GM18873 (cell line): ENCODE results near the gene STX8.
"Not testable (repeated sequence)": the region's sequence is repeated elsewhere in the genome, so short reads cannot be mapped to it uniquely, and the experiment has no call there.

ENCODE experiments used
- ATAC-seq: cut with Tn5 transposase; IDR thresholded peaks from one replicate; pipeline ENCODE4 v1.9.1; 2021; ENCODE audit warnings: mild to moderate bottlenecking, moderate library complexity, moderate number of reproducible peaks; ENCODE audit not compliant: unreplicated experiment, low FRiP score

STX8 gene

DNA sequence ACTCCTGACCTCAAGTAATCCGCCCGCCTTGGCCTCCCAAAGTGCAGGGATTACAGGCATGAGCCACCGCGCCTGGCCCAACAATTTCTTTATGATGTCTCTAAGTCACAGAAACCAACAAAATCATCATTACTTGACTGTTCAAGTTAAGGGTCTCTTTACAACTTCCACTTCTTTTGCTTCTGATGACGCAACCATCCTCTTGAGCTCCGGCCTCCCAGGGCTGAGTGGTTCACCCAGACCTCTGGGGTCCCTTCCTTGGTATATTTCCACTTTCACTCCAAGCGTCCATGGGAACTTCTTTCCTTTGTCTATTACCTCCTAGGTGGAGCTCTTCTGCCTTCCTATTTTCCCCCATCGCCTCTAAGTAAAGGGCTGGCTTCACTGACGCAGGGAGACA, 300.6 kb downstream of the STX8 start:
- no peak for ATAC-seq

DNA sequence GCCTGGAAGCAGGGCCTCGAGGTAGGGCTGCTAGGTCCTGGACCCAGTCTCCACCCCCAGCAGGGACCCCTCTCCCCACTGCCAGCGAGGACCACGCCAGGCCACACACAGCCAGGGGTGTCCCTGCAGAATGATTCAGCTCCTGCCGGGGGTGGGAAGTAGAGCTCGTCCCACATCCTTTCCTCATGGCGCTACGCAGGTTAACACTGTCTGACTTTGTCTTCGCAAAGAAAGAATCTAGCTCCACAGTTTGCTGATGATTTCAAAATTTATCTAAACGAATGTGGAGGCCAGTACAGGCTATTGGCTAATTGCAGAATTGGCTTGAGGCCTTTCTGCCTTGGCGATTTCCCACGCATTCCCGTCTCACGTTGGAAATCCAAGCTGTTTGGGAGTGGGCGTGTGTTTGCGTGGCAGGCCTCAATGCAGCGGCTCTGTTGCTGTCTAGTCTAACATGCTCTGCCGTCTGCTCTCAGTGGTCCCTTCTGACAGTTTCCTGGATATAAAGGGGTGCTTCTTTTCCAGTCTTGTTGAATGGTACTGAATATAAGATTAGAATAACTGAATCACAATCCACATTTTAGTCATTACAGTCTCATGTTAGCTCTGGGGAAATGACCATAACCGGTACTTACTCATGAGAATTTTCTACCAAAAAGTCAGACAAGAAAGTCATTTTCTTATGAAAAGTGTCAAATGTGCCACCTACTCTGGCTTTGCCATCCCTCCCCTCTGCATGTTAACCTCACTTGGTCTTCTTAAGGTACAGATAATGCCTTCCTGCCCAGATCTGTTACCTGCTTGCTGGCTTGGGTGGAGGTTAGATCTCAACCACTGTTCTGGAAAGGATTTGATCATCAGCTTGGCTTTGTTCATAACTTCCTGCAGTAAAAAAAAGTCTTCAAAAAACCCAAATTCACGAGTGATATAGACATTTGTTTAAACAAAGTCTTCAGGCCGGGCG, 301.9 kb downstream of the STX8 start:
- ATAC-seq = no peak

DNA sequence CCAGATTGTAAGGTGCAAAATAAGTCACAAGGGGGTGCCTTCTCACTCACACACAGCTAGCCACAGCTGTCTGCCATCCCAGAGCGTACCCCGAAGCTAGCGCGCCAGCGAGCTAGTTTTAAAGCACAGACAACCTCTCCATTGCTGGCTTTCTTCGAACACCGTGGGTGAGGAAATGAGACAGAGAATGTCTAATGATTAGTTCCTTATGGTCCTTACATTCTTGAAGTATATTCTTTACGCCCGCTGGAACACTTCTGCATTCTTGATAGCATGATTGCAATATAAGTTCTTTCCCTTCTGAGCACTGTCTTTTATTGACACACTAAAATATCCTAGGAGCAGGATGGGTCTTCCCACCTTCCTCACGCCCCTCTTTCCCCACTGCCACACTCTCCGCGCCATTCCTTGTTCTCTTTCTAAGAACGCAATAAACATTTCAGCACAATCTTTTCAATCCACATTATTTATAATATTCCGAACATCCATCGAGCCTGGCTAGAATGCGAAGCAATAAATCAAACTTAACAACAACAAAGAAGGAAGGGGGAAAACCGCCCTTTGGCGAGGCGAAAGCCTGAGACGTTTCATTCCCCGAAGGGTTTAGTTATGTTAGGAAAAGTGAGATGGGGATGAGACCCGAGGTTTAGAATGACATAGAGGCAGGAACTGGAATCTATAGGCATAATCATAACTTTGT, 303.0 kb downstream of the STX8 start:
- ATAC-seq = no peak

DNA sequence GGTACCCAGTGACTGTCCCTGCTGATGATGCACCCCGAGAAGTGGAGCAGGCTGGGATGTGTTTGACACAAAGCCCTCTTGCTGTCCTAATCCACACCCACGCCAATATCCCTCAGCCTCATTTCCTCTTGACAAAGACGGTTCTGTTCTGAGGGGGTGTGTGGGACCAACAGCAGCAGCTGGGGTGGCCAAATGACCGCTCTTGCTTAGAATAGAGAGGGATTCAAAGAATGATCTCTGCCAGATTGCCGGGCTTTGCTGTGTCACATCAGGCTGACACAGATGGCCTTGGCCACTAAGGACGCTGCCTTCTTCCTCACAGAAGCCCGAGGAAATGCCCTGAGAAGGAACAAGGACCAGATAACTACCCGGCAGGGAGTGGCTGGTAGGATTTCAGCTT, 303.6 kb downstream of the STX8 start:
- ATAC-seq = no peak

DNA sequence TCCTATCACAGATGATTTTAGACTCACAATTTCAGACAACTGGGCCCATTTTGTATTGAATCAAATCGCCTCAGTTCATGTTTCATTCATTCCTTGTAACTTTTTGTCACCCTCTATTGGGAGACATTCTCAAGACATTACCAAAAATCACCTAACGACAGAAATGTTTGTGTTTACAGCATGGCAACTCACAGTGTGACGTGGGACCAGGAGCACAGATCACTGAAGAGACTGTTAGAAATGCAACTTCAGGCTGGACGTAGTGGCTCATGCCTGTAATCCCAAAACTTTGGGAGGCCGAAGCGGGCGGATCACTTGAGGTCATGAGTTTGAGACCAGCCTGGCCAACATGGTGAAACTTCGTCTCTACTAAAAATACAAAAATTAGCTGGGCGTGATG, 304.7 kb downstream of the STX8 start:
- no peak for ATAC-seq

DNA sequence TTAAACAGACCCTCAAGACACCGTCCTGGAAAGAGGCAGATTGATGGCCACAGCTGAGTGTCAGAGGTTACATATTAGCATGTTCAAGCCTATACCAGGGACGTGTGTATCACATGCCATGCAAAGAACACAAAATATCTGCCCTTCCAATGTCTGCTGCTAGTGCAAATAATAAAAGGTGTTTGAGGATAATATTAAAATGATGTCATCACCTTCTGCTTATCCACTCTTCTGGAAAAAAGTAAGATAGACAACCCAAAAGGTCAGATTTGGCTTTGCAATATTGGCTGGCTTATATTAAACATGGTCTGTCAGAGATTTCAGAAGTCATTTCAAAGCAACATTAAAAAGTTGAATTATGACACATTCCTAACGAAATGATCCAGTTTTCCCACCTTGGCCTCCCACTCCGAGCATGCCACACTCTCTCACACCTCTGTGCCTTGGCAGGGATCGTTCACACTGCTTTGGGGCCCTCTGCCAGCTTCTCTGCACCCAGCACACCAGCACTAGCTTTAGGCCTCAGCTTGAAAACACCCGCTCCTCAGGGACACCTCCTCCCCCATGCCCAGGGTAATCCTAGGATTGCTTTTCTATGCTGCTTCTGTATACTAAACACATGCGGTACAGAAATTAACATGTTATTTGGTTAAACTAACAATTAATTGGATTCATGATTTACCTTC, 306.1 kb downstream of the STX8 start:
- ATAC-seq = no peak

DNA sequence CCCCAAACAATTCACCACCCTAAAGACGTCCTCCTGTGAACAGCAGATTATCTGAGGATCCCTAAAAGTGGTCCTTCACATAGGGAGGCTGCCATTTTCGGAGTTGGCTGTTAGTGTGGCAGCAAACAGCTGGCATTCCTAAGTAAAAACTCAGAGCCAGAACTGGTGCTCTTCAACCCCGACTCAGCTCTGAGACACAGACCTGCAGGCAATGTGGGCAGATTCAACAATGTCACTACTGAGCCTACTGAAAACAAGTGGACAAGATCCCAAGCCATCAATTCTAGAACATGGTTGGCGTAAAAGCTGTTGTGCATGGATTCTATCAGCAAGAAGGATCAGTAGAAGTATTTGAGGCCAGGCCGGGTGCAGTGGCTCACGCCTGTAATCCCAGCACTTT, 307.1 kb downstream of the STX8 start:
- ATAC-seq = no peak

DNA sequence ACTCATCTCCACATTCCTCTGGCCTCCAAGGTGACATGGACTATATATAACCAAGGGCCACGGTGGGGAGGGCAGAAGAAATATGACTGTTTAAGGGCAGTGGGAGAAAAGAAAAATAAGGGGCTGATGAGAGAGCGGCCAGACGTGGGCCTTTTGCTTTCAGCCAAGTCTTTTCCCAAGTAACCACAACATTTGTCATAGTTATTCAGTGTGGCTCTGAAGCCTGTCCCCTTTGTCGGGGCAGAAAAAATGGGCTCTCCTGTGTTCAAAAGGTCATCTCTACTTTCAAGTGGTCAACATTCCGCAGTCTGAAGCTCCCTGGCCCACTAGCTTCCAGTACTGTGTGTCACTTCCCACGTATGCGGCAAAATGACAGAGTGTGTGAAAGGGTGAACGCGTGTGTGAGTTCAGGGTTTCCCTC, 308.9 kb downstream of the STX8 start:
- ATAC-seq = no peak

DNA sequence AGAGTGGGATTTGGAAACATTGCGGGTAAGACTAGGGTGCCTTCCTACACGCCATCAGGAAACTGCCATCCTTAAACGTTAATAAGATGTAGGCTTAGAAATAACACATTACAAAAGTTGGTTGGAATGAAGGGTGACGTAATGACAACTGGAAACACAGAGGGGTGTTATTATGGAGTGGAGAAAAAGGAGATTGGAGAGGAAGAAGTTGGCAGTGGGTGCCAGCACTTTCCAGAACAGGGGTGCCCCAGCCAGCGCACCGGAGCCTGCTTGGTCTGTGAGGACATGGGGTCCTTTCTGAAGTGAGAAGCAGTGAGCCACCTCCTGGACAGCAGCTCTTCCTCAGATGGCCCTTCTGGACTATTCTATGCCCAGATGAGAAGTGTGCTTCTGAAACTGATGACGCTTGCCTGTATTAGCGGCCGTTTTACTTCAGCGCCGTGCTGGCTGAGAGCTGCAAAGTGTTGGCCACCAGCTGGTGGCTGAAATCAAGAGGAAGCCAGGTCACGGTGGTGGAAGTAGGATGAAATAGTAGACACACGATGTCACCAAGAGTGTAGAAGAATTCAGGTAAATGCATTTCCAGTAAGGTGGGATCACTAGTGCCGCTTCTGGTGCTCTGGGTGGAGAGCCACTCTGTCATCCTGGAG, 309.5 kb downstream of the STX8 start:
- no peak for ATAC-seq

DNA sequence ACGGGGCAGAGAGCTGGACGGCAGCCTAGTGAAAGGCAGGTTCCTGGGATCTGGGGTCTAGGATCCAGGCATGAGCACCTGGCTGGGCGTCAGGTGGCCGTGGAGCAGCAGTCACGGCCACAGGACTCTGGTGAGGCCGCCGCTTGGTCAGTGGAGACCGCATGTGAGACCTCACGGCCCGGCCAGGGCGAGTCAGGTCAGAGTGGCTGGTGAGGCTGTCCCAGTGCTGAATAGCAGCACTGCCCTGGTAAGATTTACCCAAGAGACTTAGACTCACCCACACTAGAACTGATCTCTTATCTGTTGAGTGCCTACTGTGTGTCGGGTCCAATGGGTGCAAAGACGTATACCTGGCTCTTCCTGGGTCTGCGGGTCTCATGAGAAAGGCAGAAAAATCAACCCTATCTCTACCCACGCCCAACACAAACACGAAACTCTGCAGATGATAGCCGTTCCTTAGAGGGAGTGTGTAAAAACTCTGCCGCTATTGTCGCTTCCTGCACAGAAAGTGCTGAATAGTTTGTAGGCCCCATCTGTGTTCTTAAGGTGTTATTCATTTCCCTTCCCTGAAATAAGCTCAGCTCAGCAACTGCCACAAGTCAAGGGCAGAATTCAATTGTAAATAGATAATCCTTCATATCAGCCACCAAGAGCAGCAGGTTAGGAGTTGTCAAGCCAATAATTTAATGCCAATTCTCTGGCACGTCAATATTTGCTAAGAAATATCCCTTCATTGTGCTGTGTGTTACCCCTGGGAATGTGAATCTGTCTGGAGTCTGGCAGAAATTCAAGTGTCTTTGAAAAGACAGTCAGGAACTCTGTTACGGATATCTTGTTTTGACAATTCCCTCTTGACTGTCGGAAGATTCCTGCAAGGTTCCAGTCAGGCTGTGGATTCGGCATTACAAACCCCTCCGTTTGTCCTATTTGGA, 314.3 kb downstream of the STX8 start:
- ATAC-seq = no peak

DNA sequence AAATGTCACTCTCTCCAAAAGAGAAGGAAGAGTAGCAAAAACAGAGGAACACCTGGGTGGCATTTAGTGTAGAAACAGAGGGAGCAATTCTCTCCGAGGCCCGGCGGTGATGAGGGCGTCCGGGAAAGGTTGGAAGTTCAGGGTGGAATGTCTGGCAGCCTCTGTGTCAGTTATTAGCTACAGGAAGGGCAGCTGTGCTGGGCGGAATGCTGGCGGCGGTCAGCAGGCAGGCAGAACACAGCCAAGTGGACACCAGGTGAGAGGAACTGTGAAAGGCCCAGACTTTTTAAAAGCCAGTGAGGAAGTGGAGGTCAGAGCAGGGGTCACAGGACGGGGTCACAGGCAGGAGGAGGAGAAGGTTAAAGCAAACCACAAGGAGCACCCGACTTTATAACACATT, 316.2 kb downstream of the STX8 start:
- no peak for ATAC-seq

DNA sequence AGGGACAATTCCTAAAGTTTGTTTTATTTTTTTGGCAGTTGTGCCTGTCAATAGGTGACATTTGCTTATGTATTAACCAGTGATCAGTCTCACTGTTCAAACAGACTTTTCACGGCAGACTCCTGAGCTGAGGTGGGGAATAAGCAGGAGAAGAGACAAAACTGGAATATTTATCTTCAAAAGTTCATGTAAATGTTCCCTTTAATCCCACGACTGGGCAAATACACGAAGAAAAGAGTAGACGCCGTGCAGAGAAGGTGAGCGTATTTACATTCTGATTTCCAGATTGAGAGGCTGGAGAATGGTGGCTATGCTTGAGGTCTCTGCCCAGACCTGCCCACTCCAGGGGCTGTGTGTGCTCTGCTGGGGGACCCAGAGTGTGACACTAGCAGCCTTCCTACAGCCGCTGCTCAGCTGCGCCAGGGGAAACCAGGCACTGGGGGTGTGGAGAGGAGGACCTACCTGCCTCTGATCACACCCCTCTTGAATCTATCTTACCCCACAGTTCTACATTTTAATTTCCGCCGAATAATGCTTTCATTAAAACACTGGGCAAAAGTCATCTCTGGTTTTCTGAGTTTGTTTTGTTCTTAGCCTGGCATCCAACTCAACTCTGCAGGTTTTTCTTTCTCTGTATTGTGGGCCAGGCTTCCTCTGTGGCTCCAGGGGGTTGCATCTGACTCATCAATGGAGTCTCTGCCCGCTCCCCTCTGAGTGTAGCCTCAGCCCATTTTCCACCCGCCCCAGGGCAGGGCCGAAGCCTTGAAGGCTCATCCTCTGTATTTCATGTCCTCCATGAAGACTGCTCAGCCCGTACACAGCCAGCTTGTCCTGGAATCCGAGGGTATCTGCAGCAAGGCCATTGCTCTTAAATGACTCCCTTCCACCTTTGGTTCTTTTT, 317.3 kb downstream of the STX8 start:
- no peak for ATAC-seq

DNA sequence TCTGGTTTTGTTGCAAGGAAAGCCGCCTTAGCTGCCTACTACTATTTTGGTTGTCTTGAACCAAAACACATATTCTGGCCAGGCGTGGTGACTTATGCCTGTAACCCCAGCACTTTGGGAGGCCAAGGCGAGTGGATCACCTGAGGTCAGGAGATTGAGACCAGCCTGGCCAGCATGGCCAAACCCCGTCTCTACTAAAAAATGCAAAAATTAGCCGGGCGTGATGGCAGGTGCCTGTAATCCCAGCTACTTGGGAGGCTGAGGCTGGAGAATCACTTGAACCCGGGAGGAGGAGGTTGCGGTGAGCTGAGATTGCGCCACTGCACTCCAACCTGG, 318.0 kb downstream of the STX8 start:
- ATAC-seq = not testable (repeated sequence)

DNA sequence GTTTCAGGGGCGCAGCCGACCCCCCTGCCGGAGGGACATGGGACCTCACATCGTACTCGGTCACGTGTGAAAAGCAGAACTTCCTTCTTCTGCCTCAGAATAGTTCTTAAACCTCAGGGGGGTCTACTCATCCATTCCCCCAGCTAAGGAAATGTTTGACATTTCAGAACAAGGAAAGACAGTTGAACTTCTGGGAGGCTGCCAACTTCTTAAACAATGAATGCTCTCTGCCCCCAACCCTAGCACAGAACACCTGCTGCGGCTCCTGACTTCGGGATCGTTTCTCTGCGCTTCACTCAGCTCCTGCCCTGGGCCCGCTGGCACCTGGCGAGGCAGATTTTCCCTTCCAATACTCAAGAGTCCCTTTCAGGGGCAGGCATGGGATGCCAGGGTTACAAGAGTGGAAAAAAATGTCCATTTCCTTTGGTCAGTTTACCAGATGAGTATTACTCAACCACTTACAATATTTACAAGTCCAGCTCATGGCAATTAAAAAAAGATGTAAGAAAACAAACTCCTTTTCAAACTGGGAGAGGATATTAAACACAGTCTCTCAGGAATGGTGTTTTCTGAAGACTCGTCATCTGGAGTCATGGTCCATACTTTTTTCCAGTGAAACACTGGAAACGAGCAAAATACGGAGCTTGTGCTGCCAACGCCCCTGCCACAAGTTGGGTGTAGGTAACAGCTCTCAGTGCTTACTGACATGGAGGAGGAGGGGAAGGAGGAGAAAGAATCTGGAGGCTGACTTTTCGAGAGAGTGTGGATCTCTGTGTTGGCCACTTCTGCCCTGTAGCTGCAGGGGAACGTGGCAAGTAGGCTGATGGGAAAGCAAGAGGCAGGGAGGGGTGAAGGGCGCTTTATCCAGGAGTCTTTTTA, 318.6 kb downstream of the STX8 start:
- no peak for ATAC-seq

DNA sequence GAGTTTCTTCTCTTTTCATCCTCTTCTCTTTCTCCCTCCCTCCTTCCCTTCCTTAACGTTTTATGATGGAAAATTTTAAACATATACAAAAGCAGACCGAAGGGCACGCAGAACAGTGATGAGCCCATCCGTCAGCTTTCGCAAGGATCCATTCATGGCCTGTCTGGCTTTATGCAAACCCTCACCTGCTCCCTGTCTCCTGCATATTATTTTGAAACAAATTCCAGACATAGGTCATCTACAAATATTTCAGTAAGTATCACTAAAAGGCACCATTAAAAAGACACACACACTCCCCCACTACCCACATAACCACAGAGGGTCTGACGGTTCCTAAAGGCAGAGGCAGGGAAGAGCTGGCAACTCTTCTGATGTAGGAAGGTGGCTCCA, 319.3 kb downstream of the STX8 start:
- no peak for ATAC-seq

DNA sequence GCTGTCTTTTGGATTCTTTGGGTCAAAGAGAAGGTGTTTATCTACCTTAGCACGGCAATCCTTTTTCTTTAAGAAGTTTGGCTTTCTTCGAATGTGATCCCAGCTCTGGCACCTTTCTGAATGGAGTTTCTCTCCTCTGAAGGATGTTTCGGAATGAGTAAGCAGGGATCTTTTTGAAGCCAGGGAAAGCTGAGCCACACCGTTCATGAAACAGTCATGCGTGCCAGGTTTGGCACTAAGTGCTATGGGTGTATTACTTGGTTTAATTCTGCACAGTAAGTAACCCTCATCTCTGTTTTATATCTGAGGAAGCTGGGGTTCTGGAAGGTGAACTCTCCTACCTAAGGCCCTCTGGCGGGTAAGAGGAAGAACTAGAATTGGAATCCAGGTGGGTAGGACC, 319.8 kb downstream of the STX8 start:
- ATAC-seq = no peak

DNA sequence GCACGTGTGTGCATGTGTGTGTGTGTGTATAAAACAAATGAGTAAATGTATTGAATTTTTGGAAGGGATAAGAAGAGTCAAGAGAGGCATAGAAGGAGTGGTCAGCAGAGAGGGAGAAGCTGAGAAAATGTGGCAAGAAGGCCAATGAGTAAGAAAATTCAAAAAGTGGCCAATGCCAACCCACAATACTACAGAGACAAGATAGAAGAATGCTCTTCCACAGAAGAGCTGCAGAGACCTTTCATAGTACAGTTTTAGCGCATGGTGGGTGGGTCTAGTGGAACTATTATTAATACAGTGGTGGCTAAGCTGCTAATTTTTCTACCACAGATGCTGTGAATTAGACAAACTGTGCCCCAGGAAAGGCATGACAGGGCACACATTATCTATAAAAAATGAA, 320.8 kb downstream of the STX8 start:
- ATAC-seq = no peak

DNA sequence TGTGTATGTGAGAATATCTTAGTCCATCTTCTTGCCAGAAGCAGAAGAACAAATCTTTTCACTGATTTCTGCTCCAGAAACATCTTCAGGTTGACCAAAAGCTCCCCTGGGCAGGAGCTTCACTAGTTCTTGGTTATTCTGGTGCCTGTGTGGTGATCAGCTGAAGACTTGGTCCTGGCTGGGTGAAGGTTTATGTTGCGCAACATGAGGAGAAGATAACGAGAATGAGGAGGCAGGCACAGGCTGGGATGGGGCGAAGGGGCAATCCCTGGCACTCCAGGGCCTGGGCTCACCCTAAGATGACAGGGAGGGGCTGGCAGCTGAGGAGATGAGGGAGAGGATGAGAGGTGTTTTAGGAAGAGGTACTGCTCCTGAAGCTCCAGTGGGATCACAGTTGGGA, 322.3 kb downstream of the STX8 start:
- ATAC-seq = no peak
